Neural cell (in vitro differentiated cells): ENCODE data around the gene EID1. TPM values are rescaled to one million over a fixed set of nuclear protein-coding genes. Genes with fewer than 3 reads are reported as not detected.

Source experiments
- H2AFZ ChIP-seq: fragments of 200-600, 300-800 bp; sonication (generic), shearing (Covaris generic); 2 replicates; pipeline ENCODE4 v1.6.0; 2014; ENCODE audit warnings: low read depth, mild to moderate bottlenecking, antibody characterized with exemption, low read length, moderate library complexity
- H3F3A ChIP-seq: fragments of 200-600 bp; shearing (Covaris generic); 2 replicates; pipeline ENCODE4 v1.6.1; 2016; ENCODE audit warnings: mild to moderate bottlenecking, moderate library complexity, mixed read lengths, antibody characterized with exemption, low read length; ENCODE audit not compliant: insufficient read depth, poor library complexity, severe bottlenecking
- H3K27ac ChIP-seq: fragments of 200-600, 300-800 bp; sonication (generic), shearing (Covaris generic); 2 replicates; pipeline ENCODE4 v1.5.1; 2014; ENCODE audit warnings: mild to moderate bottlenecking, low read length, moderate library complexity
- H3K27me3 ChIP-seq: fragments of 300-800, 200-600 bp; sonication (generic), shearing (Covaris generic); 2 replicates; pipeline ENCODE4 v1.6.0; 2014; ENCODE audit warnings: mild to moderate bottlenecking, low read depth, low read length, moderate library complexity; ENCODE audit not compliant: insufficient read depth
- H3K36me3 ChIP-seq: fragments of 300-800, 200-600 bp; sonication (generic), shearing (Covaris generic); 2 replicates; pipeline ENCODE4 v1.5.1; 2014; ENCODE audit warnings: mild to moderate bottlenecking, antibody characterized with exemption, low read length, moderate library complexity; ENCODE audit not compliant: insufficient read depth
- H3K4me2 ChIP-seq: fragments of 300-800, 200-600 bp; sonication (generic), shearing (Covaris generic); 2 replicates; pipeline ENCODE4 v1.6.0; 2014; ENCODE audit warnings: mild to moderate bottlenecking, low read length
- H3K4me3 ChIP-seq: fragments of 300-800, 200-600 bp; sonication (generic), shearing (Covaris generic); 2 replicates; pipeline ENCODE4 v1.5.1; 2014; ENCODE audit warnings: mild to moderate bottlenecking, low read length, moderate library complexity
- H3K79me2 ChIP-seq: fragments of 200-600 bp; shearing (Covaris generic); replicated peaks from 2 replicates; pipeline ENCODE4 v1.6.0; 2014; ENCODE audit warnings: mild to moderate bottlenecking, low read length, moderate library complexity; ENCODE audit not compliant: insufficient read depth
- H3K9ac ChIP-seq: fragments of 300-800, 200-600 bp; sonication (generic), shearing (Covaris generic); 2 replicates; pipeline ENCODE4 v1.6.1; 2016; ENCODE audit warnings: mild to moderate bottlenecking, low read length, mixed read lengths
- H3K9me2 ChIP-seq: fragments of 200-600 bp; shearing (Covaris generic); 2 replicates; pipeline ENCODE4 v1.6.1; 2016; ENCODE audit warnings: mild to moderate bottlenecking, low read length, mixed read lengths; ENCODE audit not compliant: insufficient read depth
- H3K9me3 ChIP-seq: fragments of 200-600, 300-800 bp; sonication (generic), shearing (Covaris generic); 2 replicates; pipeline ENCODE4 v1.6.1; 2016; ENCODE audit warnings: mild to moderate bottlenecking, mixed run types, low read length, moderate library complexity, mixed read lengths
- H4K20me1 ChIP-seq: fragments of 200-600 bp; shearing (Covaris generic); 2 replicates; pipeline ENCODE4 v1.6.1; 2016; ENCODE audit warnings: mild to moderate bottlenecking, mixed run types; ENCODE audit not compliant: insufficient read depth
- EP300 ChIP-seq: fragments of 450-650 bp; conservative IDR thresholded peaks from 2 replicates; pipeline ENCODE4 v1.6.1; 2014; ENCODE audit warnings: antibody characterized with exemption, mild to moderate bottlenecking, moderate library complexity; ENCODE audit not compliant: poor library complexity, severe bottlenecking
- EZH2 ChIP-seq: fragments of 200-600, 300-800 bp; shearing (Covaris generic), sonication (generic); IDR thresholded peaks from 2 replicates; pipeline ENCODE4 v1.6.1; 2014; ENCODE audit warnings: antibody characterized with exemption, low read length, borderline replicate concordance, mild to moderate bottlenecking; ENCODE audit not compliant: insufficient read depth, poor library complexity, severe bottlenecking
- MXI1 ChIP-seq: fragments of 450-650 bp; conservative IDR thresholded peaks from 2 replicates; pipeline ENCODE4 v1.6.1; 2014; ENCODE audit warnings: antibody characterized with exemption, mild to moderate bottlenecking; ENCODE audit not compliant: poor library complexity, severe bottlenecking
- POLR2AphosphoS5 ChIP-seq: IDR thresholded peaks from 2 replicates; pipeline ENCODE4 v1.6.1; 2012
- RAD21 ChIP-seq: fragments of 450-650 bp; conservative IDR thresholded peaks from 2 replicates; pipeline ENCODE4 v1.6.1; 2014; ENCODE audit warnings: antibody characterized with exemption, mild to moderate bottlenecking, moderate library complexity
- SMC3 ChIP-seq: fragments of 450-650 bp; conservative IDR thresholded peaks from 2 replicates; pipeline ENCODE4 v1.6.1; 2014; ENCODE audit warnings: antibody characterized with exemption, mild to moderate bottlenecking, moderate library complexity; ENCODE audit not compliant: poor library complexity
- TAF1 ChIP-seq: IDR thresholded peaks from 2 replicates; pipeline ENCODE4 v1.6.1; 2012; ENCODE audit warnings: low read depth
- polyA plus RNA-seq: library from polyadenylated mRNA; depleted of rRNA; stranded (reverse); fragments of >200 nt; gene quantifications from 2 replicates; pipeline ENCODE4 v1.2.3, GENCODE V29; 2014
- TF ChIP-seq, protein P1 (sequence below): IDR thresholded peaks from 2 replicates; pipeline ENCODE4 v1.6.1; 2012; ENCODE audit warnings: borderline replicate concordance
- TF ChIP-seq, protein P2 (sequence below): fragments of 450-650 bp; IDR thresholded peaks from 2 replicates; pipeline ENCODE4 v1.5.1; 2014; ENCODE audit warnings: antibody characterized with exemption, mild to moderate bottlenecking, moderate library complexity; ENCODE audit not compliant: poor library complexity, severe bottlenecking

The EID1 gene
- polyA plus RNA-seq, 1 donor from 2014 or later = 530 TPM

DNA sequence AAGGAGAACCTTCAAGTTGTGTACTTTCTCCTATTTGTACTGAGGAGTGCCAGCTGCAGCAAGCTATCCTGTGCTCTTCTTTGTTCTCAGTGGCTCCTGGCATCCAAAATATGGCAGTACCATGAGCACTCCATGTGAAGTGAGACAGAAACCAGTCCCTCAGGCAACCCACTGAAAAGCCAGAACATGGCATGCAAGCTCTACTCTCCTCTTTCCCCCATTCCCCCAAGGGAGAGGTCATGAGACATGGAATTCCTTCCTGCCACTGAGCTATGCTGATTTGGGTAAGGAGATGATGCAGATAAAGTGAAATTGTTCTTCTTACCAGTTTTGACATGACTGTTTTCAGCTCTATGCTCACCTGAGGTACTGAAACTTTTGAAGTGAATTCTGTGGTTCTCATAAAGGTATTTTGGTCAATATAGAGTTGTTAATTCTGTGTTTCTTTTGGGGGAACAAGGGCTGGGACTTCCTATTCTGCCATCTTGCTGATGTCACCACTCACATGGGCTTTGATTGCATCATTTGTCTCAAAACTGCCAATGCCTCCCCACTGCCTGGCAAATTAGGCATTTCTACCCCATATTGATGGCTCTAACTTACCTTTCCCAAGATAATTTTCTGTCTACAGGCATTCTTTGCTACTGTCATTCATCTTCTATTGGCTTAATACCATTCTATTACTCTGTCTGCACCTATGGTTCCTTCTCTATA, 44.3 kb upstream of the EID1 start:
- Histone ChIP-seq H2AFZ (no peak overlapping the region), H3K4me3 (no peak overlapping the region), H3K27me3 (no peaks in the 10 kb centered on the region)

DNA sequence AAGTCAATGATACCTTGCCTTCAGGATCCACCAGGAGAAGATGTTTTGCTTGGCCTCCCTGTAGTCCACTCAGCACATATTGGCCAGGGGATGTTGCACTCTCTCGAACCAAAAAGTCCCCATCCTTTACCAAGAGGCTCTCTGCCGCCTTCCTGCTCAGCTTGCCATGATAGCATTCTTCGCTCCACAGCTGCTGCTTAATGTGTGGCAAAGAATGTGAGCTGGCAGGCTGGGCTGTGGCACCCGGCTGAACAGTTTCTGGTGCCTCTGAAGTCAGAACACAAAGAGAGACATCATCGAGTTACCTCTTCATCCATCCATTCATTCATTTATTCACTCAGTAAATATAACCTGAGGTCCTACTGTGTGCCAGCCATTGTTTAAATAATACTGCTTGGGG, 43.2 kb upstream of the EID1 start:
- Histone ChIP-seq H4K20me1 (no peaks in the 10 kb centered on the region), H3K4me3 (no peak overlapping the region), H3K9ac (no peak overlapping the region), H3K79me2 (no peaks in the 10 kb centered on the region), H3K27ac (no peak overlapping the region), H3K9me3 (no peaks in the 10 kb centered on the region), H3K9me2 (no peaks in the 10 kb centered on the region), H2AFZ (no peak overlapping the region), H3K27me3 (no peaks in the 10 kb centered on the region), H3F3A (no peaks in the 10 kb centered on the region), H3K4me2 (no peak overlapping the region), H3K36me3 (no peaks in the 10 kb centered on the region)
- TF ChIP-seq, protein P1, sequence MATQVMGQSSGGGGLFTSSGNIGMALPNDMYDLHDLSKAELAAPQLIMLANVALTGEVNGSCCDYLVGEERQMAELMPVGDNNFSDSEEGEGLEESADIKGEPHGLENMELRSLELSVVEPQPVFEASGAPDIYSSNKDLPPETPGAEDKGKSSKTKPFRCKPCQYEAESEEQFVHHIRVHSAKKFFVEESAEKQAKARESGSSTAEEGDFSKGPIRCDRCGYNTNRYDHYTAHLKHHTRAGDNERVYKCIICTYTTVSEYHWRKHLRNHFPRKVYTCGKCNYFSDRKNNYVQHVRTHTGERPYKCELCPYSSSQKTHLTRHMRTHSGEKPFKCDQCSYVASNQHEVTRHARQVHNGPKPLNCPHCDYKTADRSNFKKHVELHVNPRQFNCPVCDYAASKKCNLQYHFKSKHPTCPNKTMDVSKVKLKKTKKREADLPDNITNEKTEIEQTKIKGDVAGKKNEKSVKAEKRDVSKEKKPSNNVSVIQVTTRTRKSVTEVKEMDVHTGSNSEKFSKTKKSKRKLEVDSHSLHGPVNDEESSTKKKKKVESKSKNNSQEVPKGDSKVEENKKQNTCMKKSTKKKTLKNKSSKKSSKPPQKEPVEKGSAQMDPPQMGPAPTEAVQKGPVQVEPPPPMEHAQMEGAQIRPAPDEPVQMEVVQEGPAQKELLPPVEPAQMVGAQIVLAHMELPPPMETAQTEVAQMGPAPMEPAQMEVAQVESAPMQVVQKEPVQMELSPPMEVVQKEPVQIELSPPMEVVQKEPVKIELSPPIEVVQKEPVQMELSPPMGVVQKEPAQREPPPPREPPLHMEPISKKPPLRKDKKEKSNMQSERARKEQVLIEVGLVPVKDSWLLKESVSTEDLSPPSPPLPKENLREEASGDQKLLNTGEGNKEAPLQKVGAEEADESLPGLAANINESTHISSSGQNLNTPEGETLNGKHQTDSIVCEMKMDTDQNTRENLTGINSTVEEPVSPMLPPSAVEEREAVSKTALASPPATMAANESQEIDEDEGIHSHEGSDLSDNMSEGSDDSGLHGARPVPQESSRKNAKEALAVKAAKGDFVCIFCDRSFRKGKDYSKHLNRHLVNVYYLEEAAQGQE = no peak
- TF ChIP-seq RAD21 = no peak

More for the DNA sequence above, 44.3 kb upstream of the EID1 start:
- Histone ChIP-seq H3F3A (no peaks in the 10 kb centered on the region), H3K9ac (no peak overlapping the region), H3K79me2 (no peaks in the 10 kb centered on the region), H4K20me1 (no peaks in the 10 kb centered on the region), H3K4me2 (no peak overlapping the region), H3K9me3 (no peaks in the 10 kb centered on the region), H3K27ac (no peak overlapping the region), H3K36me3 (no peaks in the 10 kb centered on the region), H3K9me2 (no peaks in the 10 kb centered on the region)
- TF ChIP-seq RAD21 (no peak), EZH2 (no peak), MXI1 (no peak), EP300 (no peak), POLR2AphosphoS5 (no peak), TAF1 (no peak), SMC3 (no peak)
- TF ChIP-seq, protein P1 = no peak
- TF ChIP-seq, protein P2, sequence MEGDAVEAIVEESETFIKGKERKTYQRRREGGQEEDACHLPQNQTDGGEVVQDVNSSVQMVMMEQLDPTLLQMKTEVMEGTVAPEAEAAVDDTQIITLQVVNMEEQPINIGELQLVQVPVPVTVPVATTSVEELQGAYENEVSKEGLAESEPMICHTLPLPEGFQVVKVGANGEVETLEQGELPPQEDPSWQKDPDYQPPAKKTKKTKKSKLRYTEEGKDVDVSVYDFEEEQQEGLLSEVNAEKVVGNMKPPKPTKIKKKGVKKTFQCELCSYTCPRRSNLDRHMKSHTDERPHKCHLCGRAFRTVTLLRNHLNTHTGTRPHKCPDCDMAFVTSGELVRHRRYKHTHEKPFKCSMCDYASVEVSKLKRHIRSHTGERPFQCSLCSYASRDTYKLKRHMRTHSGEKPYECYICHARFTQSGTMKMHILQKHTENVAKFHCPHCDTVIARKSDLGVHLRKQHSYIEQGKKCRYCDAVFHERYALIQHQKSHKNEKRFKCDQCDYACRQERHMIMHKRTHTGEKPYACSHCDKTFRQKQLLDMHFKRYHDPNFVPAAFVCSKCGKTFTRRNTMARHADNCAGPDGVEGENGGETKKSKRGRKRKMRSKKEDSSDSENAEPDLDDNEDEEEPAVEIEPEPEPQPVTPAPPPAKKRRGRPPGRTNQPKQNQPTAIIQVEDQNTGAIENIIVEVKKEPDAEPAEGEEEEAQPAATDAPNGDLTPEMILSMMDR = no peak
